Keratinocyte (primary cell): ENCODE measurements around the gene ELAVL1.

Source experiments
- CTCF ChIP-seq, 3 experiments: IDR thresholded peaks in 1 of 3; conservative IDR thresholded peaks in 1 of 3; optimal IDR thresholded peaks in 1 of 3; 2 replicates in 2 of 3; 3 replicates in 1 of 3; pipeline versions ENCODE3 to v1.5.1; 2011; ENCODE audit warnings: low read length in 3 of 3, mild to moderate bottlenecking in 3 of 3, moderate library complexity in 2 of 3, control low read depth in 1 of 3, inconsistent platforms in 1 of 3; ENCODE audit not compliant: insufficient read depth in 2 of 3; ENCODE audit errors: extremely low read depth in 1 of 3
- EZH2 ChIP-seq: IDR thresholded peaks from one replicate; pipeline ENCODE4 v1.6.1; 2012; ENCODE audit warnings: inconsistent platforms, mild to moderate bottlenecking, low read length, moderate library complexity

GRCh38 chr19:7926021-7926726, 79.3 kb downstream of the ELAVL1 start, which contains the start of gene CTXN1:
- TF ChIP-seq CTCF (optimal IDR thresholded peaks at IDR 0.05 in 1 of 3, IDR thresholded peaks at IDR 0.05 in 1 of 3, conservative IDR thresholded peaks at IDR 0.05 in 1 of 3; ENCODE audit: extremely low read depth in 1 of 3, insufficient read depth in 2 of 3, low read length in 3 of 3) (no peak), EZH2 (no peak)
